ENCODE results near the gene CES1.
"Not testable (repeated sequence)": the region's sequence is repeated elsewhere in the genome, so short reads cannot be mapped to it uniquely, and the experiment has no call there.

The CES1 gene

GRCh38 chr16:55829232-55829631 is 3.7 kb downstream of the CES1 start:
- not testable (repeated sequence) for DNase-seq

- DNase-seq: no peak
These were observed 4.2 kb downstream of the CES1 start for GRCh38 chr16:55828680-55829079.

- no peak for DNase-seq
These were observed 7.7 kb downstream of the CES1 start for GRCh38 chr16:55825115-55825728.

- no peak for DNase-seq
These were observed 8.4 kb downstream of the CES1 start for GRCh38 chr16:55824473-55825000.

GRCh38 chr16:55822280-55822810 is 10.6 kb downstream of the CES1 start:
- DNase-seq: no peak

GRCh38 chr16:55821210-55821609 is 11.7 kb downstream of the CES1 start:
- DNase-seq: no peak

- DNase-seq: no peak
These were observed 12.3 kb downstream of the CES1 start for GRCh38 chr16:55820615-55821014.

GRCh38 chr16:55817236-55817912 is 15.5 kb downstream of the CES1 start:
- no peak for DNase-seq

- not testable (repeated sequence) for DNase-seq
These were observed 16.7 kb downstream of the CES1 start for GRCh38 chr16:55816222-55816621.

- DNase-seq: no peak
These were observed 17.6 kb downstream of the CES1 start for GRCh38 chr16:55815320-55815719.

GRCh38 chr16:55814174-55814573 is 18.7 kb downstream of the CES1 start:
- DNase-seq: not testable (repeated sequence)

GRCh38 chr16:55813730-55814129 is 19.2 kb downstream of the CES1 start:
- not testable (repeated sequence) for DNase-seq

- DNase-seq: no peak
These were observed 19.9 kb downstream of the CES1 start for GRCh38 chr16:55812951-55813350.

- no peak for DNase-seq
These were observed 21.1 kb downstream of the CES1 start for GRCh38 chr16:55811811-55812210.

- DNase-seq: no peak
These were observed 22.4 kb downstream of the CES1 start for GRCh38 chr16:55810451-55810961.

- no peak for DNase-seq
These were observed 23.0 kb downstream of the CES1 start for GRCh38 chr16:55809851-55810250.

GRCh38 chr16:55809386-55809785 is 23.5 kb downstream of the CES1 start:
- no peak for DNase-seq

- not testable (repeated sequence) for DNase-seq
These were observed 24.6 kb downstream of the CES1 start for GRCh38 chr16:55808286-55808685.

- not testable (repeated sequence) for DNase-seq
These were observed 27.8 kb downstream of the CES1 start for GRCh38 chr16:55805104-55805503.

- DNase-seq: not testable (repeated sequence)
These were observed 29.2 kb downstream of the CES1 start for GRCh38 chr16:55803681-55804080.

GRCh38 chr16:55792934-55793374 is 39.9 kb downstream of the CES1 start:
- DNase-seq: not testable (repeated sequence)

- DNase-seq: not testable (repeated sequence)
These were observed 41.4 kb downstream of the CES1 start for GRCh38 chr16:55791512-55791911.

GRCh38 chr16:55790240-55790639 is 42.7 kb downstream of the CES1 start:
- DNase-seq: not testable (repeated sequence)

- DNase-seq: not testable (repeated sequence)
These were observed 50.2 kb downstream of the CES1 start for GRCh38 chr16:55782793-55783091.

Measured in NCI-H1436 treated with DMSO at 0.1 percent for 48 hours (cell line).